Muscle of back (tissue), 10 donors: ENCODE results near the gene CHDH. TPM values are rescaled to one million over a fixed set of nuclear protein-coding genes. Genes with fewer than 3 reads are reported as not detected.

Experiments used
- polyA plus RNA-seq, 10 donors: library from polyadenylated mRNA; unstranded; fragments of 120-200 nt; gene quantifications; one replicate each; pipeline ENCODE4 v1.2.1, GENCODE V29; 2013; ENCODE audit not compliant: insufficient read length in 10 of 10

CHDH gene
- polyA plus RNA-seq, 10 donors, result 0.71 to 1.2 (median 0.90) TPM

Other genes starting within 250 kb of the CHDH start
- gene IL17RB, start 149 bp upstream of the CHDH start, polyA plus RNA-seq, result 1 to 10 TPM; 2.4 to 4.8 (median 3.7) TPM
- gene ACTR8, start 35.7 kb upstream of the CHDH start, polyA plus RNA-seq, result 10 to 100 TPM; 17.8 to 30.8 (median 26.8) TPM
- gene SELENOK, start 45.4 kb upstream of the CHDH start, polyA plus RNA-seq, result 10 to 100 TPM; 37.3 to 54.0 (median 45.1) TPM